ENCODE results near the gene CREBBP.

Gene CREBBP

DNA sequence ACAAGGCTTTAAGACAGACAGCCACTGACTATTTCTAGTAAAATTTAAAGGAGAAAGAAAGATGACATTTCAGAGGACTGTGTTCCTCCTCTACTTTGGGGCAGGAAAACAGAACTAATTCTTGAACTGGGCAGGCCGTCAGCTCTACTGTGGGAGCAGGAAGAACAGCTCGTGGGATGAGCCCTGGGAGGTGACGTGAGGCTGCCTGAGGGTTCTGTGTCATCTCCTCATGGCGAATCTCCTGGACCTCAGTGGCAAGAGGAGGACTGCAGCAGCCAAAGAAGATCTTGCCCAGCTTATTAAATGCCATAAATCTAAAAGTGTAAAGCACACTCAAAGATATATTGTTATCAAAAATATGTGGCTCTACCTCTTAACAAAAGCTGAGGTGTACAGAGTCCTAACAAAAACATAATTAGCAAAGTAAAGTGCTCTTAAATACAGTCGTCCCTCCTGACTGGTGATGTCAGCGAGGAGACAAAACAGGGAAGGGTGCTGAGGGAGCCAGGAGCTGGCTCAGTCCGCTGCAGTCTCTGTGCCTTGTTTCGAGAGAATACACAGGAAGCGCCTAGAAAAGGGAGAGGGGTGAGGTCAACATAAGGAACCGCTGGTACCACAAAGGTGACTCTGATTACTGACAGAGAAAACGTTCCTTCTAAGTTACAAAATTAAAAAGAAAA, 58.0 kb downstream of the CREBBP start:
- DNase-seq: no peak

DNA sequence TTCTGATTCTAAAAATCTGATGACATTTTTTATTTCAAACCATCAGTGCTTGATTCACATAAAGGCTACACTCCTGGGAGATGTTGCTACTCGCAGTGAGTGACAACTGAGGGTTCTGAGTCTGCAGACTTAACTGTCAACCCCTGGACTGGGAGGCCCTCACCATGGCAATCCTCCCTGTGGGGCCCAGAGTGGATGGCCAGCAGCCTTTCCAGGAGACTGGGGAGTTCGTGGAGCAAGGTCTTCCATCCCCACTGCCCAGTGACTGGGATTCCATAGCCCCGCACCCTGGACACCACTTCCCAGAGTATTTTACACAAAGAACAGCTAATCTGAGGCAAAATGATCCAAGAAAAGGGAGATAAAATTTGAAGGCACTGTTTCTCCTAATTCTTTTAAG, 59.3 kb downstream of the CREBBP start:
- DNase-seq: no peak

- DNase-seq: peak in 4 of 6 experiments; percentile 2 to 40 (median 15)
Measured at GRCh38 chr16:3819746-3820724, 60.5 kb downstream of the CREBBP start.

- DNase-seq: no peak
Measured at GRCh38 chr16:3819175-3819527, 61.4 kb downstream of the CREBBP start.

GRCh38 chr16:3816326-3816725, 64.2 kb downstream of the CREBBP start:
- no peak for DNase-seq

GRCh38 chr16:3814755-3815154, 65.8 kb downstream of the CREBBP start:
- DNase-seq: no peak

DNA sequence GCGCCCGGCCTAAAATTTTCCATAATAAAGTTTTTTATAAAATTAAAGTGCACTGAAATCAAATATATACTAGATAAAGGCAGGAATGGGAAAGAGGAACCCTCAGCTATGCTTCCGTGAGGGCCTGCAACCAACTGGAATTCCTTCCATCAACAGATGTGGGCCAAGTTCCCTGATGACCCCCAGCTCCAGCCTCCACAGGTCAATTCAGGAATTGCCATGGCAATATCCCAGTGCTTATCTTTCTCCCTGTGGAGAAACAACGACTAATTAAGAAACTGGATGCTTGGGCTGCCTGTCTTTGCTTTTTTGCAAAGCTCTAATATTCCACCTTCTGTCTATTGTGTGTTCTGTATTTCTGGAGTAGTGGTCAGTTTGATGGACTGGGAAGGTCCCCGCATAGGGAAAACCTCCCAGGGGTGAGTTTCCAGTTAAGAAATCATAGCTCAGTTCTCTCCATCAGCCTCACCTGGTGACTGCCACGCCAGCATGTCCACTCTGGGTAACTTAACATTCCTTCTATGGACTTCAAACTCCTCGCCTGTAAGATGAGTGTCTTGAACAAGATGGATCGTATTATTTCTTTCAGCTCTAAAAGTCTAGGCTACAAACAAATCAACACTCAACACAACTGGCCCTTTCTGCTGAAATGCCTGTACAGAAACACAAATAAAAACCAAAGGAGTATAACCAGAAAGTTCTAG, 67.9 kb downstream of the CREBBP start:
- no peak for DNase-seq

GRCh38 chr16:3810818-3811217, 69.7 kb downstream of the CREBBP start:
- no peak for DNase-seq

DNA sequence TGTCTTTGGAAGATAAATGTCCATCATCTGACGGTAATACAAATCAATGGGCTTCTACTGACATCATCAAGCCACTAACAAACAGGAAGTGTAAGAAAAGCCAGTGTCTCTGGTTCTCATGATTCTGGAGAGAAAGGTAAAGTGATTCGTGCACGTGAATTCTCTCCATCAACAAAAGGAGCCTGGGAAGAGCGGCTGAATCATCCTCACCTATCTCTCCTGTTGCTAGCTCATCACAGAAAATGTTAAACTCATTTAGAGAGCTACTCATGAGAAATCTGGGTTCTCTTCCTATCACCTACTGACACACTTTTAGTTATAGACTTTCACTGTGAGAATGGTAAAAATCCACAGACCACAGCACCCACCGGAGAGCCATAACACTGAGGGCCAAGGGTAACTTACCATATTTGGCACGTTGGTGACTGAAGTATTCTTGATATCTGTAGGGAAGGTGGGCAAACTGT, 70.3 kb downstream of the CREBBP start:
- no peak for DNase-seq

DNA sequence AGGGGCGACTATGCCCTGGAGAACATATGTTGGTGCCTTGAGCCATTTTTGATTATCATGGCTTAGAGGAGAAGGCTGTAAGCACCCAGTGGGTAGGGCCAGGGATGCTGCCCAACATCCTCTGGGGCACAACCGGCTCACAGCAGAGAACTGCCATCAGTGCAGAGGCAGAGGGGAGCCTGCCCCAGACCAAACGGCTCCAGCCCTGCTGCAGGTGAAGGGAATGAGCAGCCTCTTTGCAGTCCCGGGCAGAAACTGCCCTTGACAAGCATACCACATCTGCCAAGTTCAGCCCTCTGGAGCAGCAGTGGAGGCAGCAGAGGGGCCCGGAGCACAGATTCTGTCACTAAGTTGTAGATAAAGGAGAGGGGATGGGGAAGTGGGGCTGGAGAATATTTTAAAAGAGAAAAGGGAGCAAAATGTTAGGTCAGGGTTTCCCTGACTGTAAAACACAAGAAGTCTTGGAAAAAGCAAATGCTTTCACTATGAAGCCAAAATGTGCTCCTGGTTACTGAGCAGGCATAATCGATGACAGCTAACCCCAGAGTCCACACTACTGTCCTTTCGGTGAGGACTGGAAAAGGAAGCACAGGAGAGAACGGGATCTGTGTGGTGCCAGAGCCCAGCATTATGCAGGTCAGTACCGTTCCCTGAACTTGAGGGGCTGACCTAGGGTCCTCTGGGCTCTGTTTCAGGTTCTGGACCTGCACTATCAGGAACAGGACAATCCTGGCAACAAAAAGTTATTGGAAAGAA, 72.0 kb downstream of the CREBBP start:
- no peak for DNase-seq

- DNase-seq: no peak
Measured at GRCh38 chr16:3807425-3808123, 72.9 kb downstream of the CREBBP start.

GRCh38 chr16:3804426-3805016, 76.0 kb downstream of the CREBBP start:
- no peak for DNase-seq

- no peak for DNase-seq
Measured at GRCh38 chr16:3800477-3801270, 79.8 kb downstream of the CREBBP start.

- no peak for DNase-seq
Measured at GRCh38 chr16:3800019-3800418, 80.5 kb downstream of the CREBBP start.

DNA sequence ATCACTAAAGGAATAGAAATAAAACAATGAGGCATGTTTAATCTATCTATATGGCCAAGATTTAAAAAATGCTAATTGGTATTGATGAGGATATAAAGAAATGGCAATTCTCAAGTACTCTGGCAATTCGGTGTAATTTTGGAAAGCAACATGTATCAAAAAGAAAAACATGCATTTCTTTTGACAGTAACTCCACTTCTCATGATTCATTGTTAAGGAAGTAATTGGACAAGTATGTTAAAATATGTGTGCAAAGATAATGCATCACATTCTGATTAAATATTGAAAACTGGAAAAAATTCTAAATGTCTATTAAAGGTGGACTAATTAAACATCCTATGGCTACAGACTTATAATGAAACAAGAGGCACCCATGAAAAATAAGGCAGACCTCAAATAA, 81.2 kb downstream of the CREBBP start:
- DNase-seq: no peak

GRCh38 chr16:3798838-3799237, 81.7 kb downstream of the CREBBP start:
- no peak for DNase-seq

DNA sequence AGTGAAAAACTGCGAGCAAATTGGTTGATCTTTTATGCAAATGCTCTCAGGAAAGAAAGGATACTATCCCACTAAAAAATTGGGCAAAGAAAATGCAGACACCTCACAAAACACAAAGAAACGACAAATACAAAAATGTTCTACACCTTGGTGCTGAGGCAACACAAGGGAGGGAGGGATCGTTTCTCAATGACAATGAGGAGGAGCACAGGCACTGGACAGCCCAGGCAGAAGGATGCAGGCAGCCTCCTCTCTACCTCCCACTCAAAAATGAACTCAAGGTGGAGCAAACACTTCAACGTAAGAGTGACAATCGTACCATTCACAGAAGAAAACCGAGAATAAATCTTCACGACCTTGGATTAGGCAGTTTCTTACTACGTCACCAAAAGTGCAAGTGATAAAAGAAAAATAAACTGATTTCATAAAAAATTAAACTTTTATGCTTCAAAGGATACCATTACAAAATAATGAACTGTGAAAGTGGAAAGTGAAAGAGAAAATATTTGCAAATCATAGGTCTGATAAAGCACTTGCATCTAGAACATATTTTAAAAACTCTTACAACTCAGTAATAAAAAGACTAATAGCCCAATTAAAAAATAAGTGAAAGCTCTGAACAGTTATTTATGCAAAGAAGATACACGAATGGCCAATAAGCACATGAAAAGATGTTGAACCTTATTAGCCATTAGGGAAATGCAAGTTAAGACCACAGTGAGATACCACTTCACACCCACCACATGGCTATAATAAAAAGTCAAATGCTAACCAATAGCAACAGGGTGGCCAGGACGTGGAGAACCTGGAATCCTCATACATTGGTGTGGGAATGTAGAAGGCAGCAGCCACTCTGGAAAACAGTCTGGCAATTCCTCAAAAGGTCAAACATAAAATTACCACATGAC, 82.4 kb downstream of the CREBBP start:
- no peak for DNase-seq

DNA sequence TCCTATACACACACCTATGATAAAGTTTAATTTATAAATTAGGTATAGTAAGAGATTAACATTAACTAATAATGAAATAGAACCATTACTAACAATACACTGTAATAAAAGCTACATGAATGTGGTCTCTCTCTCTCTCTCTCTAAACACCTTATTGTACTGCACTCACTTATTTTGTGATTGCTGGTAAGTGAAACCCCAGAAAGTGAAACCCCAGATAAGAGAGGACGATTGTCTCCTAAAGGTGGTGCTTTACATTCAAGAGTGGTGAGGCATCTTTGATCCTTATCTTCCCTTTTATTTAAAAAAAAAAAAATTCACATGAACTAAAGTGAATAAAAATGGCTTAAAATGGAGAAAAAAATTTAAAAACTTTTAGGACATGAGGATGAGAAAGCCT, 83.0 kb downstream of the CREBBP start:
- no peak for DNase-seq

DNA sequence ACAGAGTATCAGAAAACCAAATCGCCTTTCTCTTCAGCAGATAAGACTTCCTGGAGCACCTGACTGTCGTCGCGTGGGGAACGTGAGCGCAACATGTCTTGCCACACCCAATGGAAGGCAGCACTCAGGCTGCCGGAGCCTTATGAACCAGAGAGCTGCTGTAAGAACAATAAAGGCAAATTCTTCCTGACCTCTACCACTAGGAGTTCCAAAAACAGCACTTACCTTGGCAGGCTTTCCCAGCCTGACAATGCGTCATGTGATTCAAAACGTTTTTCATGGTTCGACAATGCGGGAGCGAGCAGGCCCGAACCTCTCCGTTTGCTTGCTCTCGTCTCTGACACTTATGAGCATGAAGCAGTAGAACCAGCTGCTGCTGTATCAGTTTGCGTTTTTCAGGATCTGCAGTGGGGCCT, 87.3 kb downstream of the CREBBP start:
- no peak for DNase-seq
